Skin epidermis (tissue), 12 donors: ENCODE results near the gene TYW5.

Experiments
- H3K27ac ChIP-seq, 21 experiments: fragments of 200-600 bp; sonication (generic) in 11 of 21; one replicate each; pipeline ENCODE4 v1.5.0; 2020; ENCODE audit warnings: mild to moderate bottlenecking in 3 of 21, inconsistent platforms in 2 of 21, moderate library complexity in 2 of 21
- H3K4me3 ChIP-seq, 7 experiments: fragments of 200-600 bp; sonication (generic) in 2 of 7; one replicate each; pipeline ENCODE4 v1.5.0; 2020; ENCODE audit warnings: inconsistent platforms in 2 of 7, mild to moderate bottlenecking in 2 of 7, moderate library complexity in 1 of 7

TYW5 gene, protein sequence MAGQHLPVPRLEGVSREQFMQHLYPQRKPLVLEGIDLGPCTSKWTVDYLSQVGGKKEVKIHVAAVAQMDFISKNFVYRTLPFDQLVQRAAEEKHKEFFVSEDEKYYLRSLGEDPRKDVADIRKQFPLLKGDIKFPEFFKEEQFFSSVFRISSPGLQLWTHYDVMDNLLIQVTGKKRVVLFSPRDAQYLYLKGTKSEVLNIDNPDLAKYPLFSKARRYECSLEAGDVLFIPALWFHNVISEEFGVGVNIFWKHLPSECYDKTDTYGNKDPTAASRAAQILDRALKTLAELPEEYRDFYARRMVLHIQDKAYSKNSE

DNA sequence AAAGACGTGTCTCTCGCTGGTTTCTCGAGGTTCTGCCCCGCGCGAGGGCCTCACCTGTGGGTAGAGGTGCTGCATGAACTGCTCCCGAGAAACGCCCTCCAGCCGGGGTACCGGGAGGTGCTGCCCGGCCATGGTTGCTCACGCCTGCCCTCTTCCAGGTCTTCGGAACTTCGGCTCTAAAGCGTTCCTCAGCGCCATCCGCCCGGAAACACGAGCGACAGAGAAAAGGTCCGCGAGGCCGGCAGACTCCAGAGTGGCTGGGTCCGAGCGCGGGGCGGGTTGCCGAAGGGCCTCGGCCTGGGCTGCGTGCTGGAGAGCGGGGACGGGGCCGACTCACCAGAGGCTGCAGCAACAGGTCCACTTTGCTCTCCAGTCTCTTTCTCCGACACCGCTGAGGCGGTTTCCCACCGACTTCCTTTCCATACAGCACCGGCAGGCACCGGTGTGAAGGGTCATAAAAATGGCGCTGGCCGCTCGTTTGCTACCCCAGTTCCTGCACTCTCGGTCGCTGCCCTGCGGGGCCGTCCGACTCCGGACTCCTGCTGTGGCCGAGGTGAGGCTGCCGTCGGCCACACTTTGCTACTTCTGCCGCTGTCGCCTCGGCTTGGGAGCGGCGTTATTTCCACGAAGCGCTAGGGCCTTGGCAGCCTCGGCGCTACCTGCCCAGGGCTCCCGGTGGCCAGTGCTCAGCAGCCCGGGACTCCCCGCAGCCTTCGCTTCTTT is at the start of gene TYW5, which contains the start of gene MAIP1:
Gene TYW5, minus strand, starts transcription at position 153 of the 723 bp plus-strand sequence. Its CDS starts 21 bp downstream, at position 132.
Gene MAIP1, plus strand, starts transcription at position 244 of the 723 bp plus-strand sequence. Its CDS starts 217 bp downstream, at position 461.
- Histone ChIP-seq H3K4me3 (peak within 1 kb of the TSS; percentile 80 to 100 (median 96)), H3K27ac (peak within 1 kb of the TSS; percentile 83 to 100 (median 97))

DNA sequence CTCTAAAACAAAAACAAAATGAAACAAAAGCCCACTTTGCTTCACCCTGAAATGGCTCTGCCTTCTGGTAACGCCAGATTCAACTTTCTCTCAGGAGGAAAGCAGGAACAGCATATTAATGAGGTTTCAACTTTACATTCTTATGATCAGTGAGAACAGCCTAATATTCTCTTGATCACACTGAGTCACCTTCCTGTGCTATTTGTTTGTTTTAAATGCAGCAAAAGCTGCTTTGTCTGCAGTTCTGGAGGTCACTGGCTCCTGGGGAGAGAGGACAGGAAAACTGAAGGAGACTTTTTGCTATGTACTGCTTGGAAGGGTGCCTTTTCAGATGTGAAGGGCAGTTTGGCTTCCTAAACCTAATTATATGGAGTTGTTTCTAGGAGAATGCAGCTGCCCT is 48.2 kb upstream of the TYW5 start:
- Histone ChIP-seq H3K27ac (no peak overlapping the region), H3K4me3 (no peak overlapping the region)

DNA sequence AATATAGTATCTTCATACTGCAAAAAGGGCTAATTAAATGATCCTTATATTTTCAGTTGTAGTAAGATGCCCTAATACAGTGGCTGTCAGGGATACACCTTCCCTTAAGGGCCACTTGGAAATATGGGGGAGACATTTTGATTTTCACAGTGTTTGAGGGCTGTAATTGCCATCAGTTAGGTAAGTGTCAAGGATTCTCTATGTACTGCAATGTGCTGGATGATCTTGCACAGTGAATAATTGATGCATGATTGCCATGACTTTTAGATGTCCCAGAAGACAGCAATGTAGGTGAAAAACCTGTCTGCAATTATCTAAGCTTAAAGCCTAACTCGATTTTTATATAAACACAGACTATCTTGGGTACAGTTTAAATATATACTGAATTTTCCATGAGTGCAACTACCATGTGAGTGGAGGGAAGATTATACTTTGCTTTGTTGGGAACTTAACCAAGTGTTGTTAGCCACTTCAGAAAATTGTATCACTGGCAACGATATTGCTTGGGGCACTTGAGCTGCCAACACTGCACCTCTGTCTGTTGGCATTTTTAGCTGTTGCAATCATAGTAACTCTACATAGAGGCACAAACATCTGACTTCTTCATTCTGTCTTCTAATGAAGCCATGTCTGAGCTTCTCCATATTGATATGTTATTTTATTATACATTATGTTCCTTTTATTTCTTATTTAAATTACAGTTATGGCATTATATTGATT is 45.3 kb upstream of the TYW5 start:
- H3K4me3 ChIP-seq: no peak overlapping the region
- H3K27ac ChIP-seq: no peak overlapping the region

DNA sequence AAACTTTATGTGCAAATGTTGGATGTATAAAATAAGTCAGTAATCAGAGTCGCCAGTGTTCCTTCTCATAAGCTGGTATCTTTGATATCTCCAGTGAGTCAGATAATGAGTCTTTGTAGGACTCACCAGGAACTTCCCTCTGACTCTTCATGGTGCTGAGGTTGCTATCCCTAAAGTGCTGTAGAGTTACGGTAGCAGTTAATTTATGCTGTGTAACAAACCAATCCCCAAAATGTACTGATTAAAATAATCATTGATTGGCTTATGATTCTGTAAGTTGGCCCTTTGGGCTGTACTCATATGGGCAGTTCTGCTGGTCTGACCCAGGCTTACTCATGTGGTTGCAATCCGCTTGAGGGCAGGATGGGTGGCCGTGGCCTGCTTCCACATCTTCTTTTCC is 43.9 kb upstream of the TYW5 start:
- no peak overlapping the region for H3K4me3 ChIP-seq
- no peak overlapping the region for H3K27ac ChIP-seq

DNA sequence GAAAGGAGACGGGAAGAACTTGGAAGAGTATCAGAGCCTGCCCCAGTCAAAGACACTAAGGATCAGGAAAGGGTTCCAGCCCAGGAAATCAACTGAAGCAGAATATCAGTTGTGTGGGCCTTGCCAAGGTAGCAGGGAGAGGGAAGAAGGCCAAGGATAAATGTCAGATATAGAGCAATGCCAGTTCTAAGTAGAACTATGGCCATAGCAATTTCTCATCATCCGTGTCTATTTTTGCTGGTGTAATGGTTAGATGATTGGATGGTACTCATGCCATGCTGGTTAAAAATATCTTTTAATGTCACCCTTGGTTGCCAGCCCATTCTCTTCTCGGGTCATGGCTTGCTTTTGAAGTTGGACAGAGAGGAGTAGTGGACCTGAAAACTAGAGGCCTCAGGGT is 42.0 kb upstream of the TYW5 start:
- Histone ChIP-seq H3K4me3 (no peak overlapping the region), H3K27ac (no peak overlapping the region)

DNA sequence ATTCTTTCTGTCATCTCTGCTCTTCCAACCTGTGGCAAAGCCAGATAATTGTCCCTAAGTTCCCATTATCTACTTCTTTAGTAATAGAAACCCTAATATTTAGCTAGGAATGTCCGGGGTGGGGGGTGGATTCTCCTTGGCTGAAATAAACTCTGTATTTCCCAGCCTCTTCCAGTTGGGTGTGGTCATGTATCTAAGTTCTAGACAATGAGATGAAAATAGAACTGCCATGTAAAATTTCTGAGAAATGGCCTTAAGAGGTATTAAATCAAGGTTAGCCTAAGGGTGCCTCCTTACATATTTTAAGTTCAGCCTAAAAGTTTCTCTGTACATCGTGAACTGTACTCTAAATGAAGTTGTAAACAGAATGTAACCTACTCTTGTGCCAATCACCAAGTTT is 39.6 kb upstream of the TYW5 start:
- Histone ChIP-seq H3K27ac (no peak overlapping the region), H3K4me3 (no peak overlapping the region)

DNA sequence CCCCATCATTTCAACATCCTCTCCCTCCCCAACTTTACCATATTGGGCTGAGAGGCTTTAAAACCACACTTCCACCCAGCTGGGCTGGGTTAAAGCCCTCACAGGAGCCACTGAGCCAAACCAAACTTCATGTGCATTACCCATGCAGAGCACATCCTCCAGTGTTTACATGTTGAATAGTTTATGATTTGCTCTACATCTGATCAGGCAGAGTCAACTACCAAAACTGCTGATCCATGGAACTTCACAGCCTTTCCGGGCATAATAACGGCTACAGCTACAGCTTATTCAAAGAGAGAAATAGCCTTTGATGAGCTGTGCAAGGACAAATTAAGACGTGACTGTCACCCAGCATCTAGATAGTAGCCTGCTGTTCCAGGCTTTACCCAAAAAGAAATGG is 39.1 kb upstream of the TYW5 start:
- H3K27ac ChIP-seq: no peak overlapping the region
- H3K4me3 ChIP-seq: no peak overlapping the region

DNA sequence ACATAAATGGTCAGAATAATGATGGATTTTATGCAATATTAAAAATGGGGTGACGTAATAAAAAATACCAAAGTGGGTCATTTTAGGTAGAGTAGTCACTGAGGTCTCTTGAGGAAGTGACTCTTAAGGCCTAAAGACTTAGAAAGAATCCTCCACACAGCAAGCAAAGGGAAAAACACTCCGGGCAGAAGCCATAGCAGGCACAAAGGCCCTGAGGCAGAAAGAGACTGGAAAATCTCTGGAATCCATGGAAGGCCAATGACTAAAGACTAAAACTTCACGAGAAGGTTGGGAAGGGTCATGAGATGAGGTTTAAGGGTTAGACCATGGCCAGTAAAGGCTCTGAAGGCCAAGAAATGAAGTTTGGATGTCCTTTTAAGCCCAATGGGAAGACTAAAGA is 37.0 kb upstream of the TYW5 start:
- Histone ChIP-seq H3K27ac (no peak overlapping the region), H3K4me3 (no peak overlapping the region)

DNA sequence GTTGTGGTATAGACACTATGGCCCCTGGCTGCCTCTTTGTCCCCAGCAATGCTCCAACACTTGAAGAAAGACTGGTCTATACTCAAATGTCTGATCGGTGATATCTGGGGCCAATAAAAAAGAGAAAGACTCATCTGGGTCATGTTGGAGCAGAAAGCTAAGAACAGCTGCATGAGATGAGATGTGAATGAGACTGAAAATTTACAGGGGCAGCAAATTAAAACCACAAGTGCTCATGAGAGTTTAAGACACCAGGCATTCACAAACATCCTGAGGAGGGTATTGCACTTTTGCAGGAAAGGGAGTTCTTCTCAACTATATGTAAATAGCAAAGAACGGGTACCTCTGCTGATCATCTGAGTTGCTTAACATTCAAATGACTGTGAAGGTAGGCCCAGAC is 36.4 kb upstream of the TYW5 start:
- Histone ChIP-seq H3K27ac (no peak overlapping the region), H3K4me3 (no peak overlapping the region)

DNA sequence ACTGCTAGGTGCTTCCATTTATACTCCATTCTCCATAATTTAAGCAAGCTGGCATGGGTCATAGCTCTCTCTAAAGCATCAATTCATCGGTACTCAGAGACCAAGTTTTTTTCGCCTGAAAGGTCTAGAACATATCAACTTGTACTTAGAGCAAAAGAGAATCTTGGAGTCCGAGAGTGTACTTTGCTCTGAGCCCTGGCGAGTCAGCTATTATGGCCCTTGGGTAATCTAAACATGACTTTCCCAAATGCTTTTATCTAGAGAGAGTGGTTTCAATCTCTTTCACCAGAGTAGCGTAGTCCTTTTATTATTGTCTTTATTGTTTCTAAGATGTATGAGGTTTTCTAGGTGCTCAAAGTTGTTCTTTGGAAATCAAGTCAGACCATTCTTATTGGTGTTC is 34.5 kb upstream of the TYW5 start:
- H3K27ac ChIP-seq: no peak overlapping the region
- H3K4me3 ChIP-seq: no peak overlapping the region

DNA sequence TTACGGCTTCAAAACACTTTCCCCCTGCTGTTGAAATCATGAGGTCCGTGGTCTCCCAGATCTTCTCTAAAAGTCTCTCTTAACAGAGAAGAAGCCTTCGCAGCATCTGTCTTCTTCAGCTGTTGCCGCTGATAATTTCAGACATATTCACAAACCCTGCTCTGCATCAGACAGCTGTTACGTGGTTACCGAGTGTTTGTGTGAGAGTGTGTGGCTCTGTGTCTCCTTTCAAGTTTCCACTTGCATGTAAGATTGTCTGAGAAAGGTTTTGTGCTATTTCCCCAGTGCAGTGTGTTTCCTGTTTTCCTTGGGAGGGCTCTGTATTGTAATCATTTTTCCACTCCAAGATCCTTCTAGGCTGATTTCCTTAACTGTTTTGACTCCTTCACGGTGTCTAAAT is 32.9 kb upstream of the TYW5 start:
- H3K27ac ChIP-seq: peak overlapping the region in 4 of 21 experiments; percentile 22 to 55 (median 43)
- H3K4me3 ChIP-seq: no peak overlapping the region

DNA sequence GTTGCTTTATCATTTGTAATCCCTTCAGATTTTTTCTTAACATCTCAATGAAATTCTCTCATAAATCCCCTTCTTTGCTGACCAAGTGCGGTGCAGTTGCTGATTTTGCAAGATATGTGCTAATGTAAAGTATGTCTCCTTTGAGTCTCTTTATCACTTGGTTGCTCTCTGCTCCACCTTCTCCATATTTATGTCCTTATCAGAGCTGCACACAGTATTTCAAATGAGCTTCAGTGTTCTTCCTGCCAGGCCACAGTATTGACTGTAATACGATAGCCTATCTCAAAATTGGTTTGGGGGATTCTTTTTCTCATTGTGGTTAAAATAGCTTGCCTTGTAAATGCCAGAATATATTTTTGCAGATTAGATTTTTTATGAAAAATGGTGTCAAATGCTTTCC is 32.3 kb upstream of the TYW5 start:
- Histone ChIP-seq H3K4me3 (no peak overlapping the region), H3K27ac (peak overlapping the region in 4 of 21 experiments; percentile 22 to 55 (median 43))

DNA sequence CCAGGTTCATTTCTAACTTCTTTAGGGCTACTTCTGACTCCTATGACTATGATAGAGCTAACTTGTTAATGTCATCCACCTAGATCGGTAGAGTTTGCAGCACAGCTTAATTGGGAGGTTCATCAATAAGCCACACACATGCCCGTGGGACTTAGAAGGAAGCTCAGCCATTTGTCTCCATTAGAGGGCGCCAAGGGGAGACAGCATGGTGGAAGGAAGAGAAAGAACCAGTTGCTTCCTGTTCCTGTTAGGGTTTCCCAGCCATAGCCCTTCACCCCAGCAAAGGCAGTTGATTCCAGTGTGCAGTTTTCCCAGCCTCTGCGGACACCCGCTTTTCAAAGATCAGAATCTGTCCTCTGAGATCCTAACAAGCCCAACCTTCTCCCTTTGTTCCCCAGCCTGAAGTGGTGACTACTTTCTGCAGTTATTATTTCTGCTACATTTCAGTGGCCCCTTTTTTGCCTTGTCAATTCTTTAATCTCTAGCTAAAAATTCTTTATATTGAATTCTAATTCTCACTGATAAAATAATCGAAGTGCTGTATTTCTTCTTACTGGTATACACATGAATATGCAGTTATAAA is 30.4 kb upstream of the TYW5 start:
- Histone ChIP-seq H3K27ac (no peak overlapping the region), H3K4me3 (no peak overlapping the region)

DNA sequence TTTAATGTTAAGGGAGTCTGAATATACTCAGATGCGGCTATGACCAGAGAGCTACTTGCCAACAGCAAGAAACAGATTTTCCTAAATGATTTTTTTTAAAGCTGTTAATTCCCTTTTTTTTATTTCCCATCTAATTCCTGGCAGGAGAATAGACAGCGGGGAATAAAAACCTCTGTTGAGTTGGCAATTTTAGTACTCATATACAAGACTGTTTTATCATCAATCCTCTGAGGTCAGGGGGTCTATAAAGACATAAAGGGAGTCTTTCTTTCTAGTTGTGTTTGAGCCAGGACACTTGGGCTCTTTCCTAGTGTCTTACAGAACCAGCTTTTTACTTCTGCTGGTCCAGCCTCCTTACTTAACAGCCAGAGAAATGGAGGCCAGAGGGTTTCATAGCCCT is 29.5 kb upstream of the TYW5 start:
- Histone ChIP-seq H3K27ac (peak overlapping the region in 1 of 21 experiments; percentile 5), H3K4me3 (no peak overlapping the region)

DNA sequence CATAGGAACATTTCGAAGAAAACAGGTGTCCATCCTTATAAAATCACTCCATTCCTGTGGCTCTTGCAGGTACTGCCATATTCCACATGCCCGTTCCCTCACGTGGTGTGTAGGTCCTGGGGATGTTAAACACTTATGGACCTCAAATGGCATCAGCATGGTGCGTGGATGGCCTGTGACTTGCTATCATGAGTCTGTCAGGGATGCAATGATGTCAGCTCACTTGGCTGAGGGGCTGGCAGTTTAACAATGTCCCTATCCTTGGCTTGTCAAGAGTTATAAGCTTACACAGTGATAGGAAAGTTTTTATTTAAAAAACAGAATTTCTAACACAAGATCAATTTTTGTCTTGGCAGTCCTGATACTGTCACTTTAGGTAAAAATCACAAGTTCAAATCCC is 28.9 kb upstream of the TYW5 start:
- Histone ChIP-seq H3K4me3 (no peak overlapping the region), H3K27ac (peak overlapping the region in 1 of 21 experiments; percentile 1)

DNA sequence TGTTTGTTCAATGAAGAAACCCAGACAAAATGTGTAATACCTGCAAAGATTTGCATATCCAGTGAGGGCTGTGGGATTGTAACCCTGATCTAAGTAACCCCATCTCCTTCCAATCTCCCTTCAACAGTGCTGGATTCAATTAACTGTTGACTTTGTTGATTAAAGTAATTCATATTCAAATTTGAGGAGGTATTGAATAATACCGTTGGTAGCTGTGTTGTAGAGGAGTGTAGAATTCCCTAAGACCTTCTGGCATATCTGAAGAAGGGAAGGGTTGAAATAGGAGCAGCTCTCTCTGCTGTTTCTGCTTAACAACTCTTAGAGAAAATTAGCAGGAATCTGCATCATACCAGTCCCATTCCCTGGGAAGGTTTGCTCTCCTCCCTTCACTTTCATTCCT is 28.2 kb upstream of the TYW5 start:
- peak overlapping the region in 1 of 21 experiments; percentile 1 for H3K27ac ChIP-seq
- H3K4me3 ChIP-seq: no peak overlapping the region

DNA sequence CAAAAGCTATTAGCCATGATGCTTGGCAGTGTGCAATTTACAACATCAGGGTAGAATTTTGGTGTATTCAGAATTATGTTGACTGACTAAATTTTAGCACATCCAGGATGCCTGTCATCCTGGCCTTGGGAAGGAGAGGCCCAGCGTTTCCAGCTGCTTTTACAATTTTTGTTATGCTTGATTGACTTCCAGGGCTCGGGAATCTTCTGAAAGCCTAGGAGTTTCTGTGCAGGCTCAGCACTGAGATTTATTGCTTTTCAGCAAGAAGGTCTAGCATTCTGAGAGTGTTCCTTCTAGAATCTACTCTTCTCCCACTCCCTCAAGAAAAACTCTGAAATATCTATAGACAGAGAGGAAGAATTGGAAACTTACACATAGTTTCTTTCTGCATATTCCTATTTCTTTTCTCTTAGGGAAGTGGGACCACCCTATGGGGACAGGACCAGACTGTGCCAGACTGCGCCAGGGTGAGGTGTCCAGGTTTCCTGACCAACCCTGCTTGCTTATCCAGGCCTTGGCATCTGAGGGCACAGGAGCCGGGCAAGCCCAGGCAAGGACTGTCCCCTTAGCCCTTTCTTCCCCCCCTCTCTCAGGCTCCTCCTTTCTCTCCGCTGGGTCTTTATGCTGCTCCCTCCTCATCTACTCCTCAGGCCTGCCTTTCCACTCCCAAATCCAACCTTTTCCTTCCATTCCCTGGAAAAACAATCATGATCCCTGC is 27.0 kb upstream of the TYW5 start:
- no peak overlapping the region for H3K4me3 ChIP-seq
- no peak overlapping the region for H3K27ac ChIP-seq

DNA sequence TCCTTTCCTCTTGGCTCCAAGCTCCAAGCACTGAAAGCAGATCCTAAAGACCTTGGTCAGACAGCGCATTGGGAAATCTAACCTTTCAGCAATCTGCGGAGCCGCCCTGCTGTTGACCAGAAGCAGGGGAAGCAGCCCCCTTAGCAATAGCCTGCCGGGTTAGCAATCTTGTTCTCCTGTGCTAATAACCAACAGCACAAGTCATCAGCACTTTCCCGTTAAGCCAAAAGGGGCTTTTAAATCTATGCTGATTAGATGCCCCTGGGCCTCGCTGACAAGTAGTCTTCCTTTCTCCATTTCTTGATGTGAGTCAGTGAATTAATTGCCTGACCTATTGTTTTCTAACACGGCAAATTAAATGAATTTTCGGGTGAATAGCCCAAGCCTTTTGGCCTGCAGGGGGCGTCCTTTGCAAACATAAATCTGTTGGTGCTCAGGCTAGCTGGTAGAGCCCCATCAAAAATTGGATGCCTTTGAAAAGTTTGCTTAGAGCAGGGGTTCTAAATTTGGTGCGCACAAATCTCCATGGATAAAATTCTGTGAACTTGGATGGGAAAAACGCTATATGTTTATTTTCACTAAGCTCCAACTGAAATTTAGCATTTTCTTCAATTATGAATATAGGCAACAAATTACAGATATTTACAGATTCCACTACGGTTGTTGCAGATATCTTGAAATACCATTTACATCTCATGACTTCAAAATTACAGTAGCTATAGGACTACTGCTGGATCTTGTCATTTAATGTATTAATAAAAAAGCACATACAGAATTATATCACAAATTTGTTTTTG is 24.7 kb upstream of the TYW5 start:
- no peak overlapping the region for H3K4me3 ChIP-seq
- H3K27ac ChIP-seq: peak overlapping the region in 4 of 21 experiments; percentile 10 to 45 (median 18)

DNA sequence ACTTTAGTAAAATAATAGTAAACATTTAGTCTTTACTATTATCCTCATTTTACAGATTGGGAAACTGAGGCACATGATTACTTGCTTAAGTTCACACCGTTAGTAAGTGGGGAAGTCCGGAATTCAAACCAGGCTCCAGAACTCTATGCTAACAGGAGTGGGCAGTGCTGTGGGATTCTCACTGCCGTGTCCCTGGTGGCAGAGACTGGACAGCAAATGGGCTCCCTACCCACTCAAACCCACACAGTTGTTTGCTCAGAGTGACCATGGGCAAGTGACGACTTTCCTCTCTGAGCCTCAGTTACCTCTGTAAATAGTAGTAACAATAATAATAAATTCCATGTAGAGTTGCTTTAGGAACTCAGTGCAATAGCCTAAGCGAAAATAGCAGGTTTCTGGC is 24.1 kb upstream of the TYW5 start:
- no peak overlapping the region for H3K4me3 ChIP-seq
- peak overlapping the region in 4 of 21 experiments; percentile 10 to 45 (median 19) for H3K27ac ChIP-seq
